Stimulated activated CD8-positive, alpha-beta memory T cell treated with anti-CD3 and anti-CD28 coated beads, Interleukin-2, amount 100 ng/mL, for 48 hours (primary cell): ENCODE data around the gene DNAJC22.
A peak's percentile ranks its signal among the peaks of the same experiment; 100 is the strongest.
"Not testable (repeated sequence)": the region's sequence is repeated elsewhere in the genome, so short reads cannot be mapped to it uniquely, and the experiment has no call there.

Experiments
- DNase-seq, 2 donors: peaks; one replicate each; pipeline ENCODE4 v3.0.0-alpha.2; 2020; ENCODE audit warnings: low read depth in 2 of 2

The DNAJC22 gene

DNA sequence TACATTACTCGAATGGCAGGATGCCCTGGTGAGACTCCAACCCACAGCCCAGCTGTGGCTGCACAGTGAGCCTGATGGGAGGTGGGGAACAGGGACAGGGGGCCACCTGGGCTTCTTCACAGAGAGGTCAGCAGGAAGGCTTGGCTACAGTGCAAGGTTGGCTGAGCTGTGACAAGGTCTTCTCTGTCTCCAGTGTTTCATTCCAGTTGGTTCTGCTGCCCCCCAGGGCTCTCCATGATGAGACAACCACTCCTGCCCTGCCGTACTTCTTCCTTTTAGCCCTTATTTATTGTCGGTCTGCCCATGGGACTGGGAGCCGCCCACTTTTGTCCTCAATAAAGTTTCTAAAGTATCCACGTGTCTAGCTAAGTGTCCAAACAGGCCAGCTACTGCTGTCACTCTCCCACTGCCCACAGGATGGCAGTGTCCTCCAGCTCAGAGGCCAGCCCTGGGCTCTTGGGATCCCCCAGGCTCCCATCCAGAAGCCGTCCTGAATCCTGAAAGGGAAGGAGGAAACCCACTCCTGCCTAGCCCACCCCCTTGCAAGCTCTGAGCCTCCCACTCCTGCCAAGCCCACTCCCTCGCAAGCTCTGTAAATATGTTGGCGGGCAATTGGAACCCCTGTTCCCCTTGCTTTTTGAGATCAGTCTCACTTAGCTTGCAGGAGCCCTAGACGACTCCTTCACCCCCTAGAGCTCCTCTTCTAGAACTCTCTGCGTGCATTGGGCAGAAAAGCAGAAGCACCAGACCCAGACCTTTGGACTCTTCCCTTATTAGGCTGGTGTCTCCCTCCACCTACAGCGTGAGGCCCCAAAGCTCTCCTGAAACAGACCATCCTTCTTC, 15.1 kb upstream of the DNAJC22 start:
- no peak for DNase-seq

DNA sequence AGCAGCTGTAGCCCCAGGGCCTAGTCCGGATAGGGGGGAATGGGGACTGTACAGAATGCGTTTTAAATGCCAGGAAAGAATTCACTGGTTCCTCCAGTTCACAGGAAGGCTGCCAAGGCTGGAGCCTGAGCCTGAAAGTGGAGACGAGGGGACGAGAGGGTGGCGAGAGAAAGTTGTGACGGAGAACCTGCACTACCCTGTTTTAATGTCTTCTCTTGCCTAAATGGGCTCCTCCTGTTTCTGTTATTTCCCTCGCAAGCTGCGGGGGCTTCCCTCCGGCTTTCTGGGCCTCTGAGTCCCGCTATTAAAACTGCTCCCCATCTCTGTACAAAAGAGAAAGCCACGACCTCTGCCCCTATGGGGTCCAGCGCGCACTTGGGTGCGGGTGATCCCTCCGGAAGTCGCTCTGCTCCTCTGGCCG, 14.2 kb upstream of the DNAJC22 start:
- DNase-seq: no peak

DNA sequence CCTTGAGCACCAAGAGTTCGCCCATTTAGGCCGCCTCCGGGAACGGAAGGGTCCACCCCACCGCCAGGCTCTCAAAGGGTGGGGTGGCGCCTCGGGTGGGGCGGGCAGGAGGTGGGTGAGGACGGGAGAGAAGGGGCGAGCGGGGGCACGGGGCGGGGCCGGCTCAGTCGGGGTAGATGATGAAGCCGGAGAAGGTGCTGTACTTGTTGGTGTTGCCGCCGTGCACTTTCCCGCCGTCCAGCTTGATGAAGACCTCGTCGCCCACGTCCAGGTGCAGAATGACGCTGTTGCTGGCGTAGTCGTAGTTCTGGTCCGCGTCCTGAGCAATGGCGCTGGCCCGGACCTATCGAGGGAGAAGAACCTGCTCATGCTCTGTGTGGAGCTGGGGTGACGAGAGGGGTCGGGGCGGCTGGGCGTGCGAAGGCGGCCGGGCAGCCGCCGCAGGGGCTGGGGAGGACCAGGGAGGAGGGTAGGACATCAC, 13.8 kb upstream of the DNAJC22 start:
- DNase-seq: no peak

DNA sequence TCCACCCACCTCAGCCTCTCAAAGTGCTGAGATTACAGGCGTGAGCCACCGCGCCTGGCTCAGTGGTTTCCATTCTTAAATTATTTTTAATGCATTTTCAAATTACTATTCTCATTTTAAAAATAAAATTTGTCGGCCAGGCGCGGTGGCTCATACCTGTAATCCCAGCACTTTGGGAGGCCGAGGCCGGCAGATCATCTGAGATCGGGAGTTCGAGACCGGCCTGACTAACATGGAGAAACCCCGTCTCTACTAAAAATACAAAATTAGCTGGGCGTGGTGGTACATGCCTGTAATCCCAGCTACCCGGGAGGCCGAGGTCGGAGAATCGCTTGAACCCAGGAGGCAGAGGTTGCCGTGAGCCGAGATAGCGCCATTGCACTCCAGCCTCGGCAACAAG, 12.9 kb upstream of the DNAJC22 start:
- DNase-seq: not testable (repeated sequence)

DNA sequence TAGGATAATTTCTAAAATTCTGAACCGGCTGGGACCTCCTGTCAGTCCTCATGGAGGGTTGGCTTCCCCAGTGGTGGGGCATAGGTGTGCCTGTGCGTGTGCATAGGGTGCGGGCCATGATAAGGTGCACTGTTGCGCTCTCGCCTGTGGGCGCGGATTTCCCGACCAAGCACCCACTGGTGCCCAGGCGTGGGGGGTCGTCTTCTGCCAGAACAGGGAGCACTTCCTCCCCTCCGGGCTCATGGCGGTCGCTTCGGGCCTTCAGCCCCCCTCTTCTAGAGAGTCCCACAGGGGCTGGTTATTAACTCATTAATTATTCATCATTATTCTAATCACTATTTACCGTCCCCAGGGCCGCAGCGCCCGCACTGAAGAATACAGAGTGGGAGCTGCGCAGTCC, 12.5 kb upstream of the DNAJC22 start:
- DNase-seq: no peak

DNA sequence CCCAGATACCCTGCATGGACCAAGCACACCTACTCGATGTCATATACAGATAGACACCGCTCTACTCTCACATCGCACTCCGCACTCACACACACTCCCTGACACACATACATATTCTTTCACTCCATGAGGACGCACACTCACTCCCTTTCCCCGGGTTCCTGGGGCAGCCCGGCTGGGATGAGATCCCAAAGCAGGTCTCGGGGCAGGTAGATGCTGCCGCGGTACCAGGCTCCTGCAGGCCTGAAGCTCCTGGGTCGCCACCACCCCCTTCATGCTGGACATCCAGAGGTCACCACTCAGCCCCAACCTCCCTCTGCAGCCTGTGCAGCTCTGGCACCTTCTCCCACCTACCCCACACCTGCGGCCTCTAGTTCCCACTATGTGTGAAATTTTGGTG, 12.0 kb upstream of the DNAJC22 start:
- no peak for DNase-seq

DNA sequence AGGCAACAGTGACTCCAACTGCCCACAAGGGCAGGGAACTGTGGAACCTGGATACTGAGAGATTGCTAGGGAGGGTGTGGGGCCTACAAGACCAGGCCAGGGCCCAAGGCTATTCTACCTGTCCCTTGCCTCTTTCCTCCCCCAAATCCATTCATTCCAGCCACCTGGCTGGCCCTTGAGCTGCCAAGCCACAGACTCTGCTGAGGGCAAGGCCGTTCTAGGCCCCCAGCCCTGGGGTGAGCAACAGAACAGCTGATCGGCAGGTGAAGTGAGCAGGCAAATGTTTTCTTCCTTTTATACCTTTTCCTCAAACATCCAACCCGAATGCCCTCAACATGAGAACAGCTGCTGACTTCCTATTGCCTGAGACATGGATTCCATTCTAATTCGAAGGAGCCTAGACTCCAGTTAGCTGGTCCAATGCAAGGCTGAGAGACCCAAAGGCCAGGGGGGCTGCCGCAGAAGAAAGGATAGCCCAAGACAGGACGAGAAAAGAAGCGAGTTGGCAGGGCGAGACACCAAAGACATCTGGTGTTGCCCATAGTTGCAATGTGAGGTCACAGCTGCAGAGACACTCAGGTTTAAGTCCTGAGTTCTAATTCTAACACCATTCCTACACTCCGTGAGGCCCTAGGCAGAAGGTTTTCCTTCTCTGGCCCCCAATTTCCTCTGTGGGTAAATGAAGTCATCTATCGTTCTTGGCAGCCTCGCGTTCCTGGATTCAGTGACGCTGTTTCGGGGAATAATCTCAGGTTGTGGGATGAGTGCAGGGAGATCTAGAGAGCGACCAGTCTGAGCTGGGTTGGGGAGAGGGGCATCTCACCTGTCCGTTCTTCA, 11.4 kb upstream of the DNAJC22 start:
- DNase-seq: no peak

DNA sequence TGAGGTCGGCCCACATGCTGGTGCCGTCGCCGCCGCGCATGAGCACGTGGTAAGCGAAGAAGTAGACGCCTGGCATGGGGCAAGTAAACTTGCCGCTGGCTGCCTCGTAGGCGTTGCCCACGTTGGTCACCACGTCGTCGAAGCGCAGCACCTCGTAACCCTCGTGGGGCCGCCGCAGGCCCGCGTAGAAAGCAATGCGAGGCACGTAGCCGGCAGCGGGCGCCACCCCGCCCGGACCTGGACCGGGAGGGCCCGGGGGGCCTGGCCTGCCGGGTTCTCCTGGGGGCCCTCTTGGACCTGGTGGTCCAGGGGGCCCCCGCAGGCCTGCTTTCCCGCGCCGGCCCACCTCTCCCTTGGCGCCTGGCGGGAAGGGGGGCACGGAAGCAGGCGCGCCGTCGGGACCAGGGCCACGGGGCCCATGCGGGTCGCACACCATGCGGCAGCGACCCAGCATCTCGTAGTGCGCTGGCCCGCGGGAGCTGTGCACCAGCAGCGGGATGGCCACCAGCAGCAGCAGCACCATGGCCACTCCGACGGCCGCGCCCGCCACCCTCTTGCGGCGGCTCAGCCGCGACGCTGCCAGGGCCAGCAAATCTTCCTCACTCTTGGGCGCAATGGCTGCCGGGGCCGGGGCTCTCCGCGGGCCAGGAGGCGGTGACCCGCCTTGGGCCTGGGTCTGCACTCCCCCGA, 10.6 kb upstream of the DNAJC22 start:
- DNase-seq: no peak

DNA sequence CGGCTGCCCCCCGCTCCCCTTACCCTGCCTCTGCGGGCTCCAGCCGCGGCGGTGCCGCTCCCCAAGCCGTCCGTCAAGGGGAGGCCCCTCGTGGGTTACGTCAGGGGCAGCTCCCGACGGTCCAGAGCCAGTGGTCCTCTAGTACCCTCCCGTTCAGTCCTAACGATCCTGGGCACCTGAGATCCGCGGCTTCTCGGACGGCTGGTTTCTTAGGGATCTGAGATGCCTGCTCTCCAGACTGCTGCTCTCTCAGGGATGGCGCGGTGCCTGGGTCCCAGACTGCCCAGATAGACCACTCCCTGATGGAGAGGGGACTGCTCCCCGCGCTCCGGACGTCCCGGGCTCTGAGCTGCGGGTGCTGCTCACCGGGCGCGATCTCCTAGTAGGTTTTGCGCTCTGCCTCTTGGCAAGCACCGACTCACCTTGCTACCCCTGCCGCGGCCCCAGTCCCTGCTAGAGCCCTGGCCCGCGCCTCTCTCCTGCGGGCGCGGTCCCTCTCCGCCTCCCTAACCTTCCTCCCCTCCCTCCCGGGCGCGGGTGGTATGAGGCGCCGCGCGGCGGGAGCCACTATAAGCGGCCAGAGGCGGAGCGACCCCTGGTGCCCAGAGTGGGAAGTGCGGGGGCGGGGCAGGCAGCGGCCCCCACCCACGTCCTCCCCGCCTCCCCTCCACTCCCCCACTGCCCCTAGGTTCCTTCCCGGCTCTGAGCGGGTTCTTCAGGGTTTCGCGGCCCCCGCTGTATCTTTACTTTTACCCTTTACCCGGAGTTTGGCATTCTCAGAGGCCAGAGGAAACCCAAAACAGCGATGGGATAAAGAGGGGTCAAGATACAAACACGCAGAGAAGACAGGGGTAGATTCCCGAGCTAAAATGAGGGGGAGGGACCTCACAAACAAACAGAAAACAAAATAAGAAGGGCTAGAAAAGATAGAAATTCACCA, 9.8 kb upstream of the DNAJC22 start, which contains the start of gene C1QL4:
Gene C1QL4 (minus strand): TSS at position 544 of the 940 bp plus-strand sequence. CDS start 711 bp downstream, outside the sequence.
- peak; percentile 79 to 87 for DNase-seq

DNA sequence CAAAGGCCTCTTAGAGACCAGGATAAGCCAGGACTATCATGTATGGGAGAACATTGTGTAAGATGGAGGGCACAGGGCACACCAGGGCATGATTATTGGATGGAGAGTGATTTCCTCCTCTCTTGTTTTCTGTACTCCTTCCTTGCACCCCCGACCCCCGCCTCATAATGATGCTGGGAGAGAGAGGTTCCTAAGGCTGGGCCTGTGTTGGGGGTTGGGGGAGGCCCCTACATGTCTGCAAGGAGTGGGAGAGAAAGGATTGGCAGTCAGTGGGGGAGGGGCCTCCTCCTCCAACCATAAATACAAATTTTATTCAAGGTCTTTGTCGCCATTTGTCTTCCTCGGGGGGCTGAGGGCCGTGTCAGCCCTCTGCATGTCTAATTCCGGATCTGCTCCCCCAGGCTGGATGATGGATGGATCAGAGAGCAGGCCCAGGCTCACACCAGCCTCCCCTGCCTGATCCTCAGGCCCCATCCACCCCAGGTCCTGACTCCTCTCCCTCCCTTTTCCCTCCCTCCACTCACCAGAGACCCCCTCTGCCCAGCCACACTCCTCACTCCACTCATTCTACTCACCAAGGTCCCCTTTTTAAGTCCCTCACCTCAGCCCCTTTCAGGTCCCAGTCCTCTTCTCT, 7.7 kb upstream of the DNAJC22 start:
- no peak for DNase-seq

DNA sequence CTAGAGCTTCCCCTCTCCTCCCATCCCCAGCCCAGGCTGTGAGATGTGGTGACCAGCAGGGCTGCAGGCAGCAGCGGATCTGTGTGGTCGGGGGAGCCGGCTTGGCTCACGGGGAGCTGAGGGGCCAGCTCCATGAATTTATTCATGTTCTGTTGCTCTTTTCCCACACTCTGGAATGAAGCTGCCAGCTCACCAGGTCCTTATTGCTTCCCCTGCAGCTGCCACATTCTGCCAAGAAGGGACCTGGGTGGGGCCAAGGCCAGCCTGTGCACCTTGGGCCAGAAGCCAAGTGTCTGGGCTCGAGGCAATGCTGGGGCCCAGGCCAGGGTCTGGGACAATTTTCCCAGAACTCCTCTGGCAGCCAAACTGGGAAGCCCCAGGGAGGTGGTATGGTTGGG, 7.2 kb upstream of the DNAJC22 start:
- DNase-seq: no peak

DNA sequence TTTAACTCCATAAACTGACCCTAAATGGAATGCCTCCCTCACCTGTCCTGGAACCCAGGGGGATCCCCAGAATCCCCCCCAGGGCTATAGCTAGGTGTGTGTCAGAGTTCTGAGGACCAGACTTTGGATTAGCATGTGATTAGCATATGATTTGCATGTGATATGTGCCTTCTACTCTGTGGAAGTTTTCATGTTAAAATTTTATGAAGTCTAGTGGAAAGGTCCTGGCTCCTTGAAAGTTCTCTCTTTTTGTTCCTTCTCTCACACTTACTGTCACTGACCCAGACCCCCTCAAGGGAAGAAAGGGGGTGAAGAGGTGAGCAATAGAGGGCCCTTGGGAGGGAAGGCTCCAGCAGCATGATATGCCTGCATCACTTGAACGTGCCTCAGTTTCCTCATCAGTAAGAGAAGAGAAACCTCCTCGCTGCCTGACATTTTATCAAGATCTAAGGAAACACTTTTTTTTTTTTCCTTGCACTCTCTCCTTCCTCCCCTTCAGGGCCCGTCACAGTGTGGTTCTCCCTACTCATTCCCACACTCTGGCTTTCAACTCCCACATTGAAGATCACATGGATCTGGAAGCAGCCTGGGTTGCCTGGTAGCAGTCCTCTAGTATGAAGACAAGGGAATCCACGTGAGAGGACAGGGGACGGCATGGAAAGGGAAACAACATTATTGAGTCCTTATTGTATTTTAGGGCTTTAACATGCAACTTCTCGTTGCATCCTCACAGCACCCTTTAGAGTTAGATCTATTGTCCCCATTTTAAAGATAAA, 6.4 kb upstream of the DNAJC22 start:
- no peak for DNase-seq

DNA sequence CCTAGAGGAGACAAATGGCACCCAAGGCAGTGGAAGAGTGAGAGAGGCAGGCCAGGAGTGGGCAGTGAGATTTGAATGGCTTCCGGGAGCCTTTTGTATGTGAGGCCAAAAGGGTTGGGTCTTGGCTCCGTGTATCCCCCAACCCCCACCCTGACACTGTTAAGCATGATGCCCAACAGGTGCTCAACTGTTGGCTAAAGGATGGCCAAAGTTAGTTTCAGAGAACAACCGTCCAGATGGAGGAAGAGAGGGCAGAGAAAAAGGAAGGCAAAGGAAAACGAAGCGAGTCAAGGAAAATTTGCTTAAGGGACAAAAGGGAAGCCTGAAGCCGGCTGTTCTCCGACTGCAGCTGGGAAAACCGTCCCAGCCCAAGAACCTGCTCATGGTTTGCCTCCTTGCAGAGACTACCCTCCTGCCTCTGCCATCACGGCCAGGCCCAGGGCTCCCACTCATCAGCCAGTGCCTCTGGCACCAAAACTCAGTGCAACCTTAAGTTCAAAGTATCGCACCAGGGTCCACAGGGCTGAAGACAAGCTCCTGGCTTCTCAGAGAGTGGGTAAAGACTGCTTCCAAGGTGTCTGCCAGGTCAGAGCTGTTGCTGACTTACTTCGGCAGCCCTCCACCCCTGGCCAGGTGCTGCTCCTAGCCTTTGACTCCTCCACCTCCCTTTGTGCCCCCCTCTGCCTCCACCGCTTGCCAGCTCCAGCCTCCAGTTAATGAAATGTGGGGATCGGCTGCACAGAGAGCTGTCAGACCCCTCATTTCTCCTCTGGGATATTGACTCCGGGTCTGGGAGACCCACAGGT, 5.5 kb upstream of the DNAJC22 start:
- no peak for DNase-seq

DNA sequence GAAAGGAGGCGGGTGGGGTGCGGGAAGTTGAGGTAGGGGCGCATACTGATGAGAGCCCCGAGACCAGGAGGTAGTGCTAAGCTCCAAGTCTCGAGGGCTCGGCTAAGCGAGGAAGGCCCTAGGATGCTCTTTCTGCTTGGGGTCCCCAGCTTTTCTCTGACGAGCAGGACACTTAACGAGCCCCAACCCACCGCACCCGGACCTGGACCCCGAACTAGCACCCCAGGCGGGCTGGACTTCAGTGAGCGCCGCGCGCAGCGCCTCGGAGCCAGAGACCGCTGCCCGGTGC, 5.0 kb upstream of the DNAJC22 start:
- DNase-seq: no peak

DNA sequence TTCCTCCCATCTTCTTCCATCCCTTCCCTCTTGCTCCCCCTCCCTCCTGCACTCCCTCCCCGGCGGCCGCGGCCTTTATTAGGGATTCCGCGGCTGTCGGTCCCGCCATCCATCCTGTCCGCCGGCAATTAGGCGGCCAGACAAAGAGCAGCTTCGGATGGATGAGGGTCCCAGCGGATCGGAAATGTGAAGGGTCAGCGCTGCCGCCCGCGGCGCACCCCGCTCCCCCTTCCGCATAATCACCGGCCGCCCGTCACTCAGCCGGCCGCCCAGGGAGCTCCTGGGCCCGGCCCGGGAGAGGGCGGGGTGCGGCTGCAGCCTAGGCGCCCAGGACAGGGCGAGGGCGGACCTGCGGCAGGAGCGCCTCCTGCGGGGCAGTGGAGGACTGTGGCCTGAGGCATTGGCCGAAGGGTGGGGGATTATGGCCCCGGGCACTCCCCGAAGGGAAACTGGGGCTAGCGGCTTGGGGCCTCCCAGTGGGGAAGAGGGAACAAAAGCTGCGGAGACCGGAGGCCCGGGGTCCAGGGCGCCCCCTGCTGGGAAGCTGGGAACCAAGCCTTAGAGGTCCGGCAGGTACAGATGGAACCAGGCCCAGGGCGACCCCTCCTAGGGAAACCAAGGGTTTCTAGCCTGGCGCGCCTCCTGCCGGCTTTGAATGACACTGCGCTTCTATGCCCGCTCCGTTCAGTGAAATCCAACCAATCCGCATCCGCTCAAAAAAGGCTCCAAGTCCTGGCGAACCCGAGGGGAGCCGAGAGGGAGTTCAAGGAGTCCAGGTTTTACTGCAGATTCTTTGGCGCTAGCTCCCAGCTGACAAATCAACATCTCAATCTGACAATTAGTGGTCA, 4.4 kb upstream of the DNAJC22 start:
- DNase-seq: peak; percentile 80 to 83

DNA sequence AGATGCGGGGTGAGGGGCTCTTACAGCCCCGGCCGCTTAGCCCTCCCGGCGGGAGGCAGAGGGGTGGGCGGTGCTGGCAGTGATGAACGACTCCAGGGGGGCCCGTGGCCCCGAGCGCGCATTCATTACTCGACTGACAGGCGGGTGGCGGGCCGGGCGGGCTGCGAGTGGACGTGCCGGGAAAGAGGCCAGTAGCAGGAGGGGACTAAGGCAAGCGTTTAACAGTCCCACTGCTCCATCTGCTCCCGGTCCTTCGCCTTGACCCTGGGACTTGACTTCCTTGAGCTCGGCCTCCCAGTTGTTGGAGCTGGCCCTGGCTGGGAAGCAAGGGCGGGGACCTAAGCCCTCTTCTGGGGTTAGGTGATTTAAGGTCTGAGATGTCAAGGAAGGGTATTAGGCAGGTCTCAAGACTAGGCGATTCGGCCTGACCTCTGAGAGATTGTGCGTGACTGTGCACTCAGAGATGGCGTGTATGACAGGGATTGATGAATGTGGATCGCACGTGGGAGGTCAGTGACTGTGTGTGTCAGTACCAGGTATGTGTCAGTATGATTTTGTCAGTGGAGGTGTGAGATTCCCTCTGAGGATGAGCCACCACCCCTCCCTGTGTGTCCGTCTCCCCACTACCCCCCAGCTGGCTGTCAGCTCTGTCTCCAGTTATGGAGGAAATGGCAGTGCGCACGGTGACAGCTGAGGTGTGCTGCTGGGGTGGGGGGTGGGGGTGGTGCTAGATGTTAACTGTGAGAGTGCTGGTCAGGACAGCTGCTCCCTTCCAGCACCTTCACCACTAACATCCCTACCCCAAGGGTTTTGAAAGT, 3.6 kb upstream of the DNAJC22 start:
- peak in 1 of 2 donors; percentile 24 for DNase-seq

DNA sequence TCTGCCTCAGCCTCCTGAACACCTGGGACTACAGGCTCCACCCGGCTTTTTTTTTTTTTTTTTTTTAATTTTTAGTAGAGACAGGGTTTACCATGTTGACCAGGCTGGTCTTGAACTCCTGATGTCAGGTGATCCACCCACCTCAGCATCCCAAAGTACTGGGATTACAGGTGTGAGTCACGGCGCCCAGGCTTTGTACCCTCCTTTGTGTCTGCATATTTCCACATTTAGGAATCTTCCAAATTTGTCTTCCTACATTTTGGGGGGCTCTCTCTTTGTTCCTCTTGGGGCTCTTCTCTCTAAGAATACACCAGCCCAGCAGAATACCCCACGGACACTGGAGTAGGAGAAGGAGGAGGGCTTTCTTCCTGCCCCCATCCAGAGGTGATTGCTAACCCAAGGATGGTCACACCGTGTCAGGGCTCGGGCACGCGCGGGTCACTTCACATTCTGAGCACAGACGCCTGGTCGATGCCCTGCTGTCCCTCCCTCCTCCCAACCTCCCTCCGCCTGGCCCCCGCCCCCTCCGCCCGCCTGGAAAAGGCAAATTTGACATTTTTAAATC, 2.1 kb upstream of the DNAJC22 start:
- no peak for DNase-seq
